Activated T-helper 17 cell treated with anti-CD3 and anti-CD28 coated beads, Interleukin-2, amount 50 U/mL, for 72 hours (primary cell): Measurements from ENCODE around the gene ATP1B2. TPM values are rescaled to one million over a fixed set of nuclear protein-coding genes. Genes with fewer than 3 reads are reported as not detected.

Experiments
- ATAC-seq: fragments of 150-1000 bp; cut with Tn5 transposase; replicated peaks from 2 replicates; pipeline ENCODE4 v1.10.0; 2021; ENCODE audit warnings: mild to moderate bottlenecking, moderate library complexity
- H3K27ac Mint-ChIP-seq: one replicate; pipeline ENCODE4 v1.8.0; 2022; ENCODE audit warnings: mixed read lengths
- H3K27me3 Mint-ChIP-seq: one replicate; pipeline ENCODE4 v1.8.0; 2022; ENCODE audit warnings: mixed read lengths
- H3K36me3 Mint-ChIP-seq: one replicate; pipeline ENCODE4 v1.8.0; 2022; ENCODE audit warnings: low read depth, mild to moderate bottlenecking, mixed read lengths
- H3K4me1 Mint-ChIP-seq: one replicate; pipeline ENCODE4 v1.8.0; 2022; ENCODE audit warnings: mixed read lengths
- H3K4me3 Mint-ChIP-seq: one replicate; pipeline ENCODE4 v1.8.0; 2022; ENCODE audit warnings: mild to moderate bottlenecking, mixed read lengths
- H3K9me3 Mint-ChIP-seq: one replicate; pipeline ENCODE4 v1.8.0; 2022; ENCODE audit warnings: mixed read lengths
- total RNA-seq, 2 donors: library from RNA; stranded (reverse); gene quantifications; one replicate each; pipeline ENCODE4 v1.2.3, GENCODE V29; 2022

ATP1B2 gene
- total RNA-seq, 2 donors from 2014 or later, result 0.06 to 0.42 TPM

DNA sequence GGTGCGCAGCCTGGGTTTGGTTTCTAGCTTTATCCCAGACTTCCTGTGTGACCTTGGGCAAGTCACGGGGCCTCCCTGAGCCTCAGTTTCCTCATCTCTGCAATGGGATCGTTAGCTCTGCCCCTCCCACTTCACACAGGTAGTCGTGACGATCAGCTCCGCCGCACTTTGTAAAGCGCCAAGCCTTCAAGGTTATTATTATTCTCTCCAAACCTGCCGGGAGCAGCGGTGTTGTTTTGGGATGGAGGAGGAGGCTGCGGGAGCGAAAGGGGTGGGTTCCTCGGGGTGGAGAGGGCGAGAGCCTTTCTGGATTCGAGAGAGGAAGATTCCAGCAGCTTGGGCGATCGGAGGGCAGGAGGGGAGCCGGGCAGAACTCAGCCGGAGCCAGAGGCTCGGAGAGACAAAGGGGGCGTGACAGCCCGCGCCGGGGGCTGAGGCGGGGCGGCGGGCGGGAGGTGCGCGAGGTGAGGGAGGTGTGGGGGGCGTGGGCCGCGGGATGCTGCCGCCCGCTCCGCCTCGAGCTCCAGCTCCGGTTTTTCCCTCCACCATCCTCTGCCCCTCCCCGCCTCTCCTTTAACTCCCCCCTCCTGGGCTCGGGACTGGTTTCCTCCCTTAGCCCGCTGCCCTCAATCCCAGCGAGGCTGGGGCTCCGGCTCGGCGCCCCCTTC lies 54.0 kb downstream of the ATP1B2 start, which contains the start of gene EFNB3:
EFNB3 (plus strand) TSS at position 602 of the 668 bp plus-strand sequence. CDS start 397 bp downstream, outside the sequence.
- H3K4me3 Mint-ChIP-seq, result peak within 1 kb of the TSS; percentile 63
- peaks cover 47% of the 10 kb centered on the region for H3K36me3 Mint-ChIP-seq
- H3K27ac Mint-ChIP-seq, result no peak within 1 kb of the TSS
- H3K27me3 Mint-ChIP-seq, result peaks cover 41% of the 10 kb centered on the region
- H3K4me1 Mint-ChIP-seq, result peaks cover 11% of the 10 kb centered on the region
- peak; percentile 23 for ATAC-seq
- H3K9me3 Mint-ChIP-seq, result no peaks in the 10 kb centered on the region

DNA sequence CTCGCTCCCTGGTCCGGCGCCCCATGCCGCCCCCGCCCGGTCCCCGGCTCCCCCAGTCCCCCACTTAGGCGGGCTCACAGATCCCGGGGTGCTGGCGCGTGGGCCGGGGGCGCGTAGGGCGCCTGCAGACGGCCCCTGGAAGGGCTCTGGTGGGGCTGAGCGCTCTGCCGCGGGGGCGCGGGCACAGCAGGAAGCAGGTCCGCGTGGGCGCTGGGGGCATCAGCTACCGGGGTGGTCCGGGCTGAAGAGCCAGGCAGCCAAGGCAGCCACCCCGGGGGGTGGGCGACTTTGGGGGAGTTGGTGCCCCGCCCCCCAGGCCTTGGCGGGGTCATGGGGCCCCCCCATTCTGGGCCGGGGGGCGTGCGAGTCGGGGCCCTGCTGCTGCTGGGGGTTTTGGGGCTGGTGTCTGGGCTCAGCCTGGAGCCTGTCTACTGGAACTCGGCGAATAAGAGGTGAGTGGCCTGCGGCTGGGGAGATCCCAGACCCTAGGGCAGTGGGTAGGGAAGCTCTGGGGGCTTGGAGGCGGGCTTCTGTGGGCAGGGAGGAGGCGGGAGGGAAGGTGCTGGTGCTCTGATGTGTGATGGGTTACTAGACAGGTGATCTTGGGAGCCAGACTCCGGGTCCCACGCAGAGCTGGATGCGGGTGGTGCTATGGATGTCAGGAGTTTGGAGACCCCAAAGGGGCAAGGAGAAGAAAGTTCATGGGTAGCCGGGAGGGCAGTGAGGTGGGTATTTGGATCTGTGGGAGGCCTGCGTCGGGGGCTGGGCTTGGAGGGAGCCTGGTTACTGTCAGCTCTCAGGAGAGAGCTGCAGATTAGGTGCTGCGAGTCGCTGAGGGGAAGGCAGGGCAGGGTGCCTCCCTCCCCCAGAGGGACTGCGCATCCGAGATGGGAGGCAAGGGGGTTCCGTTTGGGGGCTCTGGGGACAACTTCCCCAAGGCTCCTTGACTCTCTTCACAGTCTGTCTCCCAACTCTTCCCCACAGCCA lies 54.8 kb downstream of the ATP1B2 start:
- no peak overlapping the region for H3K4me3 Mint-ChIP-seq

DNA sequence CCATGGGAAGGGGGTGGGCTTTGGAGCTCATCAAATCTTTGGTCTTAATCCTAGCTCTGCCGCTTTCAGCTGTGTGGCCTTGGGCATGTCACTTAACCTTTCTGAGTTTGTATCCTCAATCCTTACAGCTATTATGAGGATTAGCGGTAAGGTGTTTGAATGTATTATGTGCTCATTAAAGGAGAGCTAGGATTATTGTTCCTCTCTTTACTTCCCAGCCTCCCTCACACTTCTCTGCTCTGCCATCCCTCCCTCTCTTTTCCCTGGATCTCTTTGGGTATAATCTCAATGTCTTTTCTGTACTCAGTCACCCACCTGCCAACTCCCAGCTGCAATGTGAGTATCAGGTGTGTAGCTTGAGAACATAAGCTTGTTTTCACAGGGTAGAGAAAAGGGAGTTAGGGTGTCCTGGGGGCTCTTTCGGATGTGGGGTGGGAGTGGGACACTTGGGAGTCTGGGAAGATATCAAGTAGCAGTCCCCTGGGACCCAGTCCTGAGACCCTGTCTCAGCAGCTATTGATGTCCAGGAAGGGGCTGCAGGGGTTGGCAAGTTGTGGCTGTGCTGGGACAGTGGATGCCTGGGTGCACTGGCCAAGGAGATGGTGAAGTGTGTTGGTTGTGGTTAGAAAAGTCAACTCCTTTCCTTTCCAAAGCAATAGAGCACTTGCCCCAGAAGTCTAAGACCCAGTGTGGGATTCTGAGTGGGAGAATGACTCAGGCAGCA lies 56.1 kb downstream of the ATP1B2 start:
- ATAC-seq, result no peak
- Mint-ChIP-seq H3K9me3 (no peaks in the 10 kb centered on the region), H3K27me3 (peaks cover 57% of the 10 kb centered on the region), H3K4me1 (peaks cover 20% of the 10 kb centered on the region), H3K4me3 (no peak overlapping the region), H3K36me3 (peaks cover 26% of the 10 kb centered on the region), H3K27ac (no peak overlapping the region)

More for the DNA sequence above, 54.8 kb downstream of the ATP1B2 start:
- ATAC-seq, result no peak
- H3K27ac Mint-ChIP-seq, result no peak overlapping the region
- H3K36me3 Mint-ChIP-seq, result peaks cover 39% of the 10 kb centered on the region
- H3K9me3 Mint-ChIP-seq, result no peaks in the 10 kb centered on the region
- H3K27me3 Mint-ChIP-seq, result peaks cover 48% of the 10 kb centered on the region
- H3K4me1 Mint-ChIP-seq, result peaks cover 17% of the 10 kb centered on the region

Other genes with a start within 250 kb of the ATP1B2 start
- gene TMEM256, start 246.8 kb upstream of the ATP1B2 start, total RNA-seq, result 10 to 100 TPM; 64.1 to 69.7 TPM
- 10 to 100 TPM in 1 of 2 donors, 1 to 10 TPM in 1; 4.5 to 21.7 TPM for gene NLGN2, start 243.1 kb upstream of the ATP1B2 start, total RNA-seq
- gene SPEM1, start 230.6 kb upstream of the ATP1B2 start, total RNA-seq, result not detected
- not detected for gene SPEM2, start 225.3 kb upstream of the ATP1B2 start, total RNA-seq
- not detected for gene SPEM3, start 222.1 kb upstream of the ATP1B2 start, total RNA-seq
- 10 to 100 TPM; 17.7 to 18.0 TPM for gene TMEM102, start 215.5 kb upstream of the ATP1B2 start, total RNA-seq
- 10 to 100 TPM in 1 of 2 donors, 1 to 10 TPM in 1; 4.4 to 16.9 TPM for gene FGF11, start 211.4 kb upstream of the ATP1B2 start, total RNA-seq
- gene CHRNB1, start 205.9 kb upstream of the ATP1B2 start, total RNA-seq, result 10 to 100 TPM; 10.9 to 13.0 TPM
- gene ZBTB4, start 171.3 kb upstream of the ATP1B2 start, total RNA-seq, result 10 to 100 TPM; 18.9 to 27.5 TPM
- gene SLC35G6, start 169.5 kb upstream of the ATP1B2 start, total RNA-seq, result not detected
- gene POLR2A, start 166.6 kb upstream of the ATP1B2 start, total RNA-seq, result 100 to 1,000 TPM; 256 to 308 TPM
- gene TNFSF12, start 101.9 kb upstream of the ATP1B2 start, total RNA-seq, result 10 to 100 TPM; 27.4 to 44.2 TPM
- 1 to 10 TPM; 1.5 to 1.9 TPM for gene TNFSF13, start 92.2 kb upstream of the ATP1B2 start, total RNA-seq
- gene SENP3, start 89.0 kb upstream of the ATP1B2 start, total RNA-seq, result 10 to 100 TPM; 28.9 to 59.3 TPM
- gene CD68, start 71.3 kb upstream of the ATP1B2 start, total RNA-seq, result 10 to 100 TPM; 17.5 to 51.8 TPM
- gene MPDU1, start 67.1 kb upstream of the ATP1B2 start, total RNA-seq, result 10 to 100 TPM; 58.3 to 96.4 TPM
- gene SOX15, start 60.8 kb upstream of the ATP1B2 start, total RNA-seq, result under 1 TPM in 1 of 2 donors, not detected in 1; 0.90 TPM
- gene FXR2, start 36.0 kb upstream of the ATP1B2 start, total RNA-seq, result 10 to 100 TPM; 34.4 to 37.0 TPM
- 10 to 100 TPM; 25.5 to 62.7 TPM for gene SAT2, start 23.1 kb upstream of the ATP1B2 start, total RNA-seq
- under 1 TPM in 1 of 2 donors, not detected in 1; 0.71 TPM for gene SHBG, start 20.8 kb upstream of the ATP1B2 start, total RNA-seq
- 100 to 1,000 TPM in 1 of 2 donors, 10 to 100 TPM in 1; 79.0 to 137 TPM for gene TP53, start 36.6 kb downstream of the ATP1B2 start, total RNA-seq
- gene WRAP53, start 37.6 kb downstream of the ATP1B2 start, total RNA-seq, result 10 to 100 TPM; 18.0 to 32.9 TPM
- not detected for gene EFNB3, start 54.3 kb downstream of the ATP1B2 start, total RNA-seq
- gene DNAH2, start 66.8 kb downstream of the ATP1B2 start, total RNA-seq, result under 1 TPM in 1 of 2 donors, not detected in 1; 0.06 TPM
- 10 to 100 TPM; 33.7 to 93.3 TPM for gene KDM6B, start 183.3 kb downstream of the ATP1B2 start, total RNA-seq
- gene TMEM88, start 204.1 kb downstream of the ATP1B2 start, total RNA-seq, result 1 to 10 TPM; 1.6 to 3.2 TPM
- 100 to 1,000 TPM in 1 of 2 donors, 10 to 100 TPM in 1; 61.3 to 111 TPM for gene NAA38, start 206.6 kb downstream of the ATP1B2 start, total RNA-seq
- 10 to 100 TPM; 14.8 to 19.4 TPM for gene CYB5D1, start 207.1 kb downstream of the ATP1B2 start, total RNA-seq
- 100 to 1,000 TPM; 154 to 217 TPM for gene CHD3, start 237.9 kb downstream of the ATP1B2 start, total RNA-seq